NCI-H2081 (cell line): ENCODE results near the gene NLGN1.
A peak's percentile ranks its signal among the peaks of the same experiment; 100 is the strongest.

Source experiments
- DNase-seq, 2 experiments: peaks; one replicate each; lab custom pipeline; 2025; lab: John Stamatoyannopoulos, UW

NLGN1 gene

GRCh38 chr3:174331095-174331800, 933.7 kb downstream of the NLGN1 start:
- DNase-seq = no peak

- no peak for DNase-seq
These were observed 934.8 kb downstream of the NLGN1 start for GRCh38 chr3:174332391-174332790.

GRCh38 chr3:174333640-174334039, 936.1 kb downstream of the NLGN1 start:
- peak in 1 of 2 experiments; percentile 57 for DNase-seq

GRCh38 chr3:174334111-174334510, 936.6 kb downstream of the NLGN1 start:
- DNase-seq = no peak

- DNase-seq = no peak
These were observed 937.8 kb downstream of the NLGN1 start for GRCh38 chr3:174335324-174335723.

GRCh38 chr3:174335910-174336309, 938.4 kb downstream of the NLGN1 start:
- no peak for DNase-seq
